CD4-positive, alpha-beta T cell treated with Interleukin-12 subunit alpha and Interleukin-12 subunit beta, for 1 hour (primary cell): ENCODE results near the gene MBLAC1.
"Not testable (repeated sequence)": the region's sequence is repeated elsewhere in the genome, so short reads cannot be mapped to it uniquely, and the experiment has no call there.

Experiments
- DNase-seq: peaks from one replicate; pipeline ENCODE4 v3.0.0-alpha.2; 2020

MBLAC1 gene

GRCh38 chr7:100124301-100125230 is 2.2 kb upstream of the MBLAC1 start:
- no peak for DNase-seq

DNA sequence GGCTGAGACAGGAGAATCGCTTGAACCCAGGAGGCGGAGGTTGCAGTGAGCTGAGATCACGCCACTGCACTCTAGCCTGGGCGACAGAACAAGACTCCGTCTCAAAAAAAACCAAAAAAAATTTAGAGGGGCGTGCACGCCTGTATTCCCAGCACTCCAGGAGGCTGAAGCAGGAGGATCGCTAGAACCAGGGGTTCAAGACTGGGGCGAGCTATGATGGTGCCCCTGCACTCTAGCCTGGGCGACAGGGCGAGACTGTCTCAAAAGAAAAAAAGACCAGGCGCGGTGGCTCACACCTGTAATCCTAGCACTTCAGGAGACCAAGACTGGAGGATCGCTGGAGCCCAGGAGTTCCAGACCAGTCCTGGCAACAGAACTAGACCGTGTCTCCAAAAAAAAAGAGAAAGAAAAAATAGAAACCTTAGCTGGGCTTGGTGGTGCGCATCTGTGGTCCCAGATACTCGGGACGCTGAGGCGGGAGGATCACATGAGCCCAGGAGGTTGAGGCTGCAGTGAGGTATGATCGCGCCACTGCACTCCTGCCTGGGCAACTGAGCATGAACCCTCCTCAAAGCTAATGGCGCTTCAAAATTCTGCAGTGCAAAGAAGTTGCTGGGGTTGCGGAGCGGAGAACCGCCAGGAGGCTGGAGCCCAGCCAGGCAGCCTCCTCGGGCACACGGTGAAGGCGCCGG is 382 bp upstream of the MBLAC1 start:
- DNase-seq, result no peak

- no peak for DNase-seq
These were observed 1.3 kb downstream of the MBLAC1 start for GRCh38 chr7:100127866-100128636.

- no peak for DNase-seq
These were observed 1.8 kb downstream of the MBLAC1 start for GRCh38 chr7:100128637-100128963.

DNA sequence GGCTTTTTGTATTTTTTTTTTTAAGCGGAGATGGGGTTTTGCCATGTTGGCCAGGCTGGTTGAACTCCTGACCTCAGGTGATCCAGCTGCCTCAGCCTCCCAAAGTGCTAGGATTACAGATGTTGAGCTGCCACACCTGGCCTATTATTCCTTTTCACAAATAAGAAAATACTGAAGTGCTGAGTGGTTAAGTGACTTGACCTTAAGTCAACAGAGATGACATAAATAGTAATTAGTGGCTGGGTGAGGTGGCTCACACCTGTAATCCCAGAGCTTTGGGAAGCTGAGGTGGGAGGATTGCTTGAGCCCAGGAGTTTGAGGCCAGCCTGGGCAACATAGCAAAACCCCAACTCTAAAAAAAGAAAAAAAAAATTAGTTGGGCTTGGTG is 3.4 kb downstream of the MBLAC1 start:
- not testable (repeated sequence) for DNase-seq

DNA sequence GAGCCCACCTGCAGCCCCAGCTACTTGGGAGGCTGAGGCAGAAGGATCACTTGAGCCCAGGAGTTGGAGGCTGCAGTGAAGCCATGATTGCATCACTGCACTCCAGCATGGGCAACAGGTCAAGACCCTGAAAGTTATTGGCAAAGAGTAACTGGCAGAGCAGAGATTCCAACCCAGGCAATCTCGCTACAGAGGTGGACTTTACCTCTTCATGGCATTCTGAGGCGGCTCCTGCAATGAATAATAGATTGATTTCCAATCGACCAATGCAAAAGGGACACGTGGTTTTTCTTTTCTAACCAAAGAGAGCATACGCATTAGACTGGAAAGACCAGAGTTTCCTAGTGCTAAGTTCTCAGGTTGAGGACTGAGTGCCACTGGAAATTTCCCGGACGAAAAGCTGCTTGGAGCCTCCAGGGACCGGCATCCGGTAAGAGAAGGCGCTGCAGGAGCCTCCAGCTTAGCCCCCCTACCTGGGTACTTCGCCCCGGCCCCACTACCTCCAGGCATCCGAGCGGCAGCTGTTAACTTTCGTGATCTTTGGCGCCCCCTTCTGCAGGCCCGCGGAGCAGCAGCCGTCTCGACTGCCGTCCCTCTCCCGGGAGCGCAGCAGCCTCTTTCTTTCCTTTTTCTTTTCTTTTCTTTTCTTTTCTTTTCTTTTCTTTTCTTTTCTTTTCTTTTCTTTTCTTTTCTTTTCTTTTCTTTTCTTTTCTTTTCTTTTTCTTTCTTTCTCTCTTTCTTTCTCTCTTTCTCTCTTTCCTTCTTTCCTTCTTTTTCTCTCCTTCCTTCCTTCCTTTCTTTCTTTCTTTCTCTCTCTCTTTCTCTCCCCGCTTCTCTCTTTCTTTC is 4.1 kb downstream of the MBLAC1 start:
- DNase-seq, result peak; percentile 85

- DNase-seq, result no peak
These were observed 5.4 kb downstream of the MBLAC1 start for GRCh38 chr7:100132126-100132525.

GRCh38 chr7:100132697-100133151 is 6.0 kb downstream of the MBLAC1 start:
- DNase-seq, result peak; percentile 76

GRCh38 chr7:100137851-100138760 is 11.3 kb downstream of the MBLAC1 start:
- DNase-seq, result no peak

DNA sequence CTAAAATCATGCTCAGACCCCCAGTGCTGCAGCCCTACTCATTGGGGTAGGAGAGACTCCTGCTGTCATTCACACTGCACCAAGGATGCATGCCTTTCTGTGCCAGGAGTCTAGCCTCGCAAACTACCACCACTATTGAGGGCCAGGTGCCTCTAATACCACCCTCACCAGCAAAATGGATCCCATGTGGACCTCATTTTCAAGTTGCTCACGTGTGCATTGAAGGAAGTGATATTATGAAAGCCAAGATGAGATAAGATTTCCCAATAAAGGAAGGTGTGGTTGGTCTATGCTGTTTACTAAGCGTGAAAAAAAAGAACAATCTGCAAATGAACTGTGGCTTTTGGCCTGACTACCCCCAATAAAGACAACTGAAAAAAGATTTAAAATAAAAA is 14.8 kb downstream of the MBLAC1 start:
- no peak for DNase-seq

DNA sequence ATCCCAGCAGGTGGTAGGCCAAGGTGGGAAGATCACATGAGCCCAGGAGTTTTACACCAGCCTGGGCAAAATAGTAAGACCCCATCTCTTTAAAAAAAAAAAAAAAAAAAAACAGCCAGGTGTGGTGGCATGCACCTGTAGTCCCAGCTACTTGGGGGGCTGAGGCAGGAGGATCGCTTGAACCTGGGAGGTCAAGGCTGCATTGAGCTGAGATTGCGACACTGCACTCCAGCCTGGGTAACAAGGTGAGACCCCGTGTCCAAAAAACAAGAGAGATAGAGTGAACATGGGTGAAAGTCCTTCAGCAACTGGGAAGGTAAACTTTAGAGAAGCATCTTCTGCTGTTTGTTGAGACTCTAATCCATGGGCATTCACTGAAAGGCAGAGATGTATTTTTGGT is 15.7 kb downstream of the MBLAC1 start:
- DNase-seq, result no peak

GRCh38 chr7:100146350-100146749 is 19.6 kb downstream of the MBLAC1 start:
- not testable (repeated sequence) for DNase-seq

- no peak for DNase-seq
These were observed 20.5 kb downstream of the MBLAC1 start for GRCh38 chr7:100147278-100147677.

GRCh38 chr7:100148225-100148558 is 21.4 kb downstream of the MBLAC1 start:
- DNase-seq, result no peak

DNA sequence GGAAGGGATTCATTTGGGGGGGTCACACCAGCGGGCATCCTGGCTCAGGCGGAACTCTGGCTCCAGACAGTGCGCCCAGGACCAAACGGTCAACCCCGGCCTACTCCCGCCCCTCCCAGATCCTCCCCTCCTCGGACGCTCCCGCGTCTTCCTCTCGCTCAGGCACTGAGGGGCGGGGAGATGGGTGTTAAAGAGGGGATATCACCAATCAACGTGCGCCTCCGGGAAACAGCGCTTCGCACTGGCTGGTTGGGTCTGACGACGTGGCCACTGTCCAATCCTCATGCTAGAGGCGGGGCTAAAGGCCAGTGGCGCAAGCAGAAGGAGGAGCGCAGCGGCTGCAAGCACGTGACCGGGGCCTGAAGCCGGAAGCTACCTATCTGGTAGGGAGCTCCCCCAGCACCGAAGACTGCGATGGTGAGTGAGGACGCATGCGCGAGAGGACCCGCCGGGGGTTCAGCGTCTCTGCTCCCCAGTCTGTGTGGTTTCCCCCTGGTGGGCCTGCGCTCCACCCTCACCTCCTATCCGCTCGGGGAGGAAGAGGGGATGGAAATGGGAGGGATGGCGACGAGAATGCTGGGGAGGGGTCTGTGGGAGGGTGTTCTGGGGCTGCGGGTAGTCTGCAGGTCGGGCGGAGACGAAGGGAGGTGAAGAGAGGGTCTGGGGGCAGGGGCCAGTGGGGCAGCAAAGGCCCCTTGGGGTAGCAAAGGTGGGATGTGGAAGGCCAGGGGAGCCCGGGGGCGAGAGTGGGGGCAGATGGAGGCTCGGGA is 22.0 kb downstream of the MBLAC1 start, which contains the start of gene LAMTOR4:
LAMTOR4 (plus strand) TSS at position 360 of the 770 bp plus-strand sequence; CDS start at position 415, 55 bp downstream.
- DNase-seq, result peak; percentile 99

DNA sequence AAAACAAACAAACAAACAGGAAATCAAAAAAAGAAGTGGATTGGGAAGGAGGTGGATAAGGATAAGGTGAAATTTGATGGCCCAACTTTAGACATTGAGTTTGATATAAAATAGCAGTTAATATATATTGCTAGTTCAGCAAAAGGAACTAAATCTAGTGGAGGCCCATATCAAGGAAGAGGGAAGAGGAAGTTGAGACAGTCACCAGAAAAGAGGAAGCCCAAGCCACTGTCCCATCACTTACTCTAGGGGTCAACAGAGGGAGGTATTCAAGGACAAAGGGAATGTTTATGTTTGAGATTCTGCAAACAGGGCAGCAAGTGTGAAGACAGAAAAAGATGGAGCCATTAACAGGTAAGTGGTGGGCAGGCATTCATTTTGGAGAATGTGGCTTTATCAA is 25.6 kb downstream of the MBLAC1 start:
- no peak for DNase-seq

- no peak for DNase-seq
These were observed 26.3 kb downstream of the MBLAC1 start for GRCh38 chr7:100152937-100153666.

- no peak for DNase-seq
These were observed 27.2 kb downstream of the MBLAC1 start for GRCh38 chr7:100153708-100154535.
